Measurements from ENCODE around the gene S100A10.

- TF ChIP-seq CTCF (IDR thresholded peaks at IDR 0.05; ENCODE audit: low read length) (no peak), EZH2 (optimal IDR thresholded peaks at IDR 0.05; ENCODE audit: low read depth, low read length) (no peak), EZH2phosphoT487 (IDR thresholded peaks at IDR 0.05; ENCODE audit: low read length) (no peak)
Observed at GRCh38 chr1:151968791-151969399, 24.8 kb downstream of the S100A10 start.

All from MM.1S (cell line).